Trophoblast cell (in vitro differentiated cells and primary cell): ENCODE results near the gene ERCC1.

Source experiments
- DNase-seq, 2 donors: peaks; one replicate each; pipeline ENCODE4 v3.0.0-alpha.2; 2016
- H2AFZ ChIP-seq: 2 replicates; pipeline ENCODE4 v1.6.1; 2013; ENCODE audit warnings: low read length, moderate library complexity, mild to moderate bottlenecking; ENCODE audit not compliant: insufficient read depth, poor library complexity
- H2AK5ac ChIP-seq: 2 replicates; pipeline ENCODE4 v1.6.1; 2013; ENCODE audit warnings: mild to moderate bottlenecking, low read length
- H2BK120ac ChIP-seq: 2 replicates; pipeline ENCODE4 v1.6.1; 2013; ENCODE audit warnings: low read length, mild to moderate bottlenecking, moderate library complexity; ENCODE audit not compliant: insufficient read depth, poor library complexity
- H2BK12ac ChIP-seq: 2 replicates; pipeline ENCODE4 v1.6.1; 2013; ENCODE audit warnings: mild to moderate bottlenecking, low read length, moderate library complexity
- H2BK5ac ChIP-seq: 2 replicates; pipeline ENCODE4 v1.6.1; 2013; ENCODE audit warnings: low read length, low read depth, moderate library complexity, mild to moderate bottlenecking; ENCODE audit not compliant: poor library complexity
- H3K14ac ChIP-seq: 2 replicates; pipeline ENCODE4 v1.6.1; 2013; ENCODE audit warnings: mild to moderate bottlenecking, low read length
- H3K18ac ChIP-seq: 2 replicates; pipeline ENCODE4 v1.6.1; 2013; ENCODE audit warnings: mild to moderate bottlenecking, low read length
- H3K23ac ChIP-seq: 2 replicates; pipeline ENCODE4 v1.6.1; 2013; ENCODE audit warnings: low read length
- H3K27ac ChIP-seq: 2 replicates; pipeline ENCODE4 v1.5.1; 2013; ENCODE audit warnings: low read depth, mild to moderate bottlenecking, inconsistent platforms, low read length, moderate library complexity
- H3K27me3 ChIP-seq: 2 replicates; pipeline ENCODE4 v1.6.1; 2013; ENCODE audit warnings: inconsistent platforms, mild to moderate bottlenecking, low read length, moderate library complexity; ENCODE audit not compliant: insufficient read depth
- H3K36me3 ChIP-seq, 2 experiments: 1 replicate in 1 of 2; 2 replicates in 1 of 2; pipeline ENCODE4 v1.6.1; 2013; ENCODE audit warnings: low read length in 2 of 2, mild to moderate bottlenecking in 2 of 2, moderate library complexity in 1 of 2; ENCODE audit not compliant: insufficient read depth in 2 of 2, control insufficient read depth in 1 of 2
- H3K4ac ChIP-seq: 2 replicates; pipeline ENCODE4 v1.6.1; 2013; ENCODE audit warnings: low read depth, mild to moderate bottlenecking, low read length, moderate library complexity
- H3K4me1 ChIP-seq, 2 experiments: 1 replicate in 1 of 2; 2 replicates in 1 of 2; pipeline ENCODE4 v1.6.1; 2013; ENCODE audit warnings: low read length in 2 of 2, mild to moderate bottlenecking in 2 of 2, moderate library complexity in 1 of 2; ENCODE audit not compliant: insufficient read depth in 2 of 2, control insufficient read depth in 1 of 2
- H3K4me2 ChIP-seq: 2 replicates; pipeline ENCODE4 v1.6.1; 2013; ENCODE audit warnings: inconsistent platforms, mild to moderate bottlenecking, low read length, moderate library complexity
- H3K4me3 ChIP-seq: 2 replicates; pipeline ENCODE4 v1.5.1; 2013; ENCODE audit warnings: mild to moderate bottlenecking, low read depth, low read length, inconsistent platforms
- H3K79me1 ChIP-seq: one replicate; pipeline ENCODE4 v1.6.1; 2013; ENCODE audit warnings: low read length
- H3K79me2 ChIP-seq: 2 replicates; pipeline ENCODE4 v1.6.1; 2013; ENCODE audit warnings: low read length, mild to moderate bottlenecking; ENCODE audit not compliant: control insufficient read depth, insufficient read depth, poor library complexity
- H3K9ac ChIP-seq: 2 replicates; pipeline ENCODE4 v1.6.1; 2013; ENCODE audit warnings: mild to moderate bottlenecking, low read length
- H3K9me3 ChIP-seq: 2 replicates; pipeline ENCODE4 v1.6.1; 2013; ENCODE audit warnings: low read depth, mild to moderate bottlenecking, control low read depth, inconsistent platforms, low read length; ENCODE audit not compliant: insufficient read depth
- H4K12ac ChIP-seq: 2 replicates; pipeline ENCODE4 v1.6.1; 2013; ENCODE audit warnings: low read depth, mild to moderate bottlenecking, low read length, moderate library complexity
- H4K8ac ChIP-seq: 2 replicates; pipeline ENCODE4 v1.6.1; 2013; ENCODE audit warnings: low read depth, mild to moderate bottlenecking, low read length, moderate library complexity
- H4K91ac ChIP-seq: one replicate; pipeline ENCODE4 v1.6.1; 2013; ENCODE audit warnings: low read depth, mild to moderate bottlenecking, low read length, moderate library complexity
- WGBS: extraction: QIAGEN DNeasy Blood & Tissue Kit; methylation state at CpG from one replicate; pipeline ENCODE4 v1.1.7; 2013; ENCODE audit warnings: missing lambda C conversion rate; ENCODE audit not compliant: insufficient read length, insufficient coverage; ENCODE audit errors: extremely low coverage; 5-methylcytosine and 5-hydroxymethylcytosine counted together

The ERCC1 gene

GRCh38 chr19:45391871-45392665 lies 31.6 kb downstream of the ERCC1 start:
- Histone ChIP-seq H3K9me3 (peaks cover 2% of the 10 kb centered on the region), H3K79me2 (no peaks in the 10 kb centered on the region), H2BK5ac (no peak overlapping the region), H3K14ac (no peak overlapping the region), H3K18ac (no peak overlapping the region), H3K4ac (no peak overlapping the region), H4K91ac (no peak overlapping the region), H3K4me2 (no peak overlapping the region), H4K8ac (no peak overlapping the region), H3K27me3 (no peaks in the 10 kb centered on the region), H3K36me3 (peaks cover 49 to 57% of the 10 kb centered on the region in 2 experiments), H2AK5ac (no peak overlapping the region), H3K23ac (no peak overlapping the region), H2AFZ (no peak overlapping the region), H2BK12ac (no peak overlapping the region), H3K4me1 (no peaks in the 10 kb centered on the region), H3K27ac (no peak overlapping the region), H3K4me3 (no peak overlapping the region), H3K9ac (no peak overlapping the region), H4K12ac (no peak overlapping the region), H3K79me1 (no peaks in the 10 kb centered on the region), H2BK120ac (no peak overlapping the region)
- no peak for DNase-seq
- WGBS = no CpG with 5 or more reads among the region's 21 CpGs

DNA sequence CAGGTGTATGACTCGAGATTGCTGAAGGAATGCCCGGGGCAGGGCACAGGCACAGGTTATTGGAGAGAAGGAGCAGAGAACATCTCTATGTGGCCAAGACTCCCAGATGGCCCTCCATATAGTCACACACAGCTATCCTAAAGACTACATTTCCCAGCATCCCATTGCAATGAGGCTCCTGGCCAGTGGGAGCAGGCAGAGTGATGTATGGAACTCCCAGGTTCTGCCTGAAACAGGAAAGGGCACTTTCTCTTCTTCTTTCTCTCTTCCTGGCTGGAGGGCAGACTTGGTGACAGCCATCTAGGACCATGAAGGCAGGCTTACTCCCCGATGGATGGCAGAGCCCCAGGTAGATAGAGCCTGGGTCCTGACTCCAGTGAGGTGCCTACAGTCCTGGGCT lies 32.4 kb downstream of the ERCC1 start:
- no peak overlapping the region for H3K4ac ChIP-seq
- H3K79me1 ChIP-seq = no peaks in the 10 kb centered on the region
- H3K9me3 ChIP-seq = peaks cover 2% of the 10 kb centered on the region
- H4K91ac ChIP-seq = no peak overlapping the region
- H3K27me3 ChIP-seq = no peaks in the 10 kb centered on the region
- H3K27ac ChIP-seq = no peak overlapping the region
- H2BK12ac ChIP-seq = no peak overlapping the region
- H2AFZ ChIP-seq = no peak overlapping the region
- DNase-seq = no peak
- no peak overlapping the region for H3K18ac ChIP-seq
- H2AK5ac ChIP-seq = no peak overlapping the region
- no peak overlapping the region for H2BK5ac ChIP-seq
- H3K23ac ChIP-seq = no peak overlapping the region
- H3K4me1 ChIP-seq = no peaks in the 10 kb centered on the region
- no peak overlapping the region for H3K4me2 ChIP-seq
- H3K14ac ChIP-seq = no peak overlapping the region
- no peak overlapping the region for H3K4me3 ChIP-seq
- no peak overlapping the region for H4K12ac ChIP-seq
- H3K9ac ChIP-seq = no peak overlapping the region
- WGBS = no CpG with 5 or more reads among the region's 3 CpGs
- H3K36me3 ChIP-seq = peaks cover 42 to 50% of the 10 kb centered on the region in 2 experiments
- H4K8ac ChIP-seq = no peak overlapping the region
- no peak overlapping the region for H2BK120ac ChIP-seq
- H3K79me2 ChIP-seq = no peaks in the 10 kb centered on the region

- DNase-seq = no peak
- Histone ChIP-seq H3K27me3 (no peaks in the 10 kb centered on the region), H2BK5ac (no peak overlapping the region), H3K4ac (no peak overlapping the region), H3K27ac (no peak overlapping the region), H4K12ac (no peak overlapping the region), H3K9ac (no peak overlapping the region), H2BK120ac (no peak overlapping the region), H3K4me2 (no peak overlapping the region), H2BK12ac (no peak overlapping the region), H2AK5ac (no peak overlapping the region), H4K8ac (no peak overlapping the region), H3K79me2 (no peaks in the 10 kb centered on the region), H3K4me3 (no peak overlapping the region), H3K18ac (no peak overlapping the region), H3K79me1 (no peaks in the 10 kb centered on the region), H3K4me1 (no peaks in the 10 kb centered on the region), H4K91ac (no peak overlapping the region), H3K36me3 (peaks cover 29 to 34% of the 10 kb centered on the region in 2 experiments), H3K14ac (no peak overlapping the region), H3K9me3 (no peaks in the 10 kb centered on the region), H3K23ac (no peak overlapping the region), H2AFZ (peak overlapping the region; percentile 11)
- WGBS = no CpG with 5 or more reads among the region's 75 CpGs
Measured at GRCh38 chr19:45385392-45386221, 38.1 kb downstream of the ERCC1 start.

DNA sequence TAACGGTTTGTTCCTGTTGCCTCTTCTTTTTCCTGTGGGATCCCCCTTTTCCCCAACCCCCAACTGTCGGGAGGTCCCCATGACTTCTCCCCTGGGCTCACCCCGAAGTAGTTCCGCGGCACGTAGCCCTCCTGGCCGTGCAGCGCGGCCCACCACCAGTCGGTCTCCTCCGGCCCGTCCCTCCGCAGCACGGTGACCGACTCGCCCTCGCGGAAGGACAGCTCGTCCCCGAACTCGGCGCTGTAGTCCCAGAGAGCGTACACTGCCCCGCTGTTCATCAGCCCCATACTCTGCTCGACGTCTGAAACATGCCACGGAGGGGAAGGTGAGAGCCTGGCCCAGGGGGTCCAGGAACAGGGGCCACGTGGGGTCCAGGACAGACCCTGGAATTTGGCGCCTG lies 41.3 kb downstream of the ERCC1 start:
- no peak overlapping the region for H3K4me3 ChIP-seq
- H3K9me3 ChIP-seq = no peaks in the 10 kb centered on the region
- no peak overlapping the region for H3K9ac ChIP-seq
- no peak overlapping the region for H2BK5ac ChIP-seq
- H4K91ac ChIP-seq = no peak overlapping the region
- no peak overlapping the region for H4K8ac ChIP-seq
- H4K12ac ChIP-seq = no peak overlapping the region
- no peak overlapping the region for H3K27ac ChIP-seq
- H3K14ac ChIP-seq = no peak overlapping the region
- no peak overlapping the region for H3K4me2 ChIP-seq
- DNase-seq = no peak
- no peak overlapping the region for H3K18ac ChIP-seq
- H3K4ac ChIP-seq = no peak overlapping the region
- no peaks in the 10 kb centered on the region for H3K79me1 ChIP-seq
- H2AFZ ChIP-seq = no peak overlapping the region
- no peak overlapping the region for H3K23ac ChIP-seq
- H3K4me1 ChIP-seq = no peaks in the 10 kb centered on the region
- H2AK5ac ChIP-seq = no peak overlapping the region
- peaks cover 29 to 41% of the 10 kb centered on the region in 2 experiments for H3K36me3 ChIP-seq
- no peaks in the 10 kb centered on the region for H3K27me3 ChIP-seq
- H3K79me2 ChIP-seq = no peaks in the 10 kb centered on the region
- H2BK12ac ChIP-seq = no peak overlapping the region
- no peak overlapping the region for H2BK120ac ChIP-seq
- WGBS = no CpG with 5 or more reads among the region's 29 CpGs
